ENCODE results near the gene ZNF134.

DNA sequence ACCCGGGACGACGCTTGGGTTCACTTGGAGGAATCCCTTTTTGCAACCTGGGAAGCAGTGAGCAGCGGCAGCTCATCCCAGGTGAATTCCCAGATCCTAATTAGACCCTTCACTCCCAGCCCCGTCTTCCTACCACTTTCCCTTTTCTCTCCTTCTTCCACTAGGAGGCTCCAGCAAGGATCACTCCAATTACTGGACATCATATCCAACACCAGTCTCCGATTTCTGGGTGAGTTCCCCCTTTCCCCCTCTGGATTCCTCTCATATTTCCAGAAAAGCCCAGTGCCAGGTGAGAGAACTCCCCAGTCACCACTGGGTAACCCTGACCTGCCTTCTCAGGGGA lies 37.6 kb downstream of the ZNF134 start:
- TF ChIP-seq, protein P1, sequence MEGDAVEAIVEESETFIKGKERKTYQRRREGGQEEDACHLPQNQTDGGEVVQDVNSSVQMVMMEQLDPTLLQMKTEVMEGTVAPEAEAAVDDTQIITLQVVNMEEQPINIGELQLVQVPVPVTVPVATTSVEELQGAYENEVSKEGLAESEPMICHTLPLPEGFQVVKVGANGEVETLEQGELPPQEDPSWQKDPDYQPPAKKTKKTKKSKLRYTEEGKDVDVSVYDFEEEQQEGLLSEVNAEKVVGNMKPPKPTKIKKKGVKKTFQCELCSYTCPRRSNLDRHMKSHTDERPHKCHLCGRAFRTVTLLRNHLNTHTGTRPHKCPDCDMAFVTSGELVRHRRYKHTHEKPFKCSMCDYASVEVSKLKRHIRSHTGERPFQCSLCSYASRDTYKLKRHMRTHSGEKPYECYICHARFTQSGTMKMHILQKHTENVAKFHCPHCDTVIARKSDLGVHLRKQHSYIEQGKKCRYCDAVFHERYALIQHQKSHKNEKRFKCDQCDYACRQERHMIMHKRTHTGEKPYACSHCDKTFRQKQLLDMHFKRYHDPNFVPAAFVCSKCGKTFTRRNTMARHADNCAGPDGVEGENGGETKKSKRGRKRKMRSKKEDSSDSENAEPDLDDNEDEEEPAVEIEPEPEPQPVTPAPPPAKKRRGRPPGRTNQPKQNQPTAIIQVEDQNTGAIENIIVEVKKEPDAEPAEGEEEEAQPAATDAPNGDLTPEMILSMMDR (IDR thresholded peaks at IDR 0.05) = no peak
- TF ChIP-seq, protein P2, sequence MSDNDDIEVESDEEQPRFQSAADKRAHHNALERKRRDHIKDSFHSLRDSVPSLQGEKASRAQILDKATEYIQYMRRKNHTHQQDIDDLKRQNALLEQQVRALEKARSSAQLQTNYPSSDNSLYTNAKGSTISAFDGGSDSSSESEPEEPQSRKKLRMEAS (CRISPR knock-in tag; IDR thresholded peaks at IDR 0.05) = no peak
- TF ChIP-seq, protein P3, sequence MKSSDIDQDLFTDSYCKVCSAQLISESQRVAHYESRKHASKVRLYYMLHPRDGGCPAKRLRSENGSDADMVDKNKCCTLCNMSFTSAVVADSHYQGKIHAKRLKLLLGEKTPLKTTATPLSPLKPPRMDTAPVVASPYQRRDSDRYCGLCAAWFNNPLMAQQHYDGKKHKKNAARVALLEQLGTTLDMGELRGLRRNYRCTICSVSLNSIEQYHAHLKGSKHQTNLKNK (CRISPR knock-in tag; IDR thresholded peaks at IDR 0.05) = no peak
- TF ChIP-seq TEAD4 (CRISPR knock-in tag; IDR thresholded peaks at IDR 0.05) (no peak), TCF7 (CRISPR knock-in tag; IDR thresholded peaks at IDR 0.05; ENCODE audit: low read depth) (no peak)
- TF ChIP-seq, protein P4, sequence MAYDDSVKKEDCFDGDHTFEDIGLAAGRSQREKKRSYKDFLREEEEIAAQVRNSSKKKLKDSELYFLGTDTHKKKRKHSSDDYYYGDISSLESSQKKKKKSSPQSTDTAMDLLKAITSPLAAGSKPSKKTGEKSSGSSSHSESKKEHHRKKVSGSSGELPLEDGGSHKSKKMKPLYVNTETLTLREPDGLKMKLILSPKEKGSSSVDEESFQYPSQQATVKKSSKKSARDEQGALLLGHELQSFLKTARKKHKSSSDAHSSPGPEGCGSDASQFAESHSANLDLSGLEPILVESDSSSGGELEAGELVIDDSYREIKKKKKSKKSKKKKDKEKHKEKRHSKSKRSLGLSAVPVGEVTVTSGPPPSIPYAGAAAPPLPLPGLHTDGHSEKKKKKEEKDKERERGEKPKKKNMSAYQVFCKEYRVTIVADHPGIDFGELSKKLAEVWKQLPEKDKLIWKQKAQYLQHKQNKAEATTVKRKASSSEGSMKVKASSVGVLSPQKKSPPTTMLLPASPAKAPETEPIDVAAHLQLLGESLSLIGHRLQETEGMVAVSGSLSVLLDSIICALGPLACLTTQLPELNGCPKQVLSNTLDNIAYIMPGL (CRISPR knock-in tag; IDR thresholded peaks at IDR 0.05) = no peak
